ENCODE data around the gene NAGA. TPM values are rescaled to one million over a fixed set of nuclear protein-coding genes. Genes with fewer than 3 reads are reported as not detected.
"Not testable (repeated sequence)": the region's sequence is repeated elsewhere in the genome, so short reads cannot be mapped to it uniquely, and the experiment has no call there.

The NAGA gene
- total RNA-seq = 52.3 TPM

DNA sequence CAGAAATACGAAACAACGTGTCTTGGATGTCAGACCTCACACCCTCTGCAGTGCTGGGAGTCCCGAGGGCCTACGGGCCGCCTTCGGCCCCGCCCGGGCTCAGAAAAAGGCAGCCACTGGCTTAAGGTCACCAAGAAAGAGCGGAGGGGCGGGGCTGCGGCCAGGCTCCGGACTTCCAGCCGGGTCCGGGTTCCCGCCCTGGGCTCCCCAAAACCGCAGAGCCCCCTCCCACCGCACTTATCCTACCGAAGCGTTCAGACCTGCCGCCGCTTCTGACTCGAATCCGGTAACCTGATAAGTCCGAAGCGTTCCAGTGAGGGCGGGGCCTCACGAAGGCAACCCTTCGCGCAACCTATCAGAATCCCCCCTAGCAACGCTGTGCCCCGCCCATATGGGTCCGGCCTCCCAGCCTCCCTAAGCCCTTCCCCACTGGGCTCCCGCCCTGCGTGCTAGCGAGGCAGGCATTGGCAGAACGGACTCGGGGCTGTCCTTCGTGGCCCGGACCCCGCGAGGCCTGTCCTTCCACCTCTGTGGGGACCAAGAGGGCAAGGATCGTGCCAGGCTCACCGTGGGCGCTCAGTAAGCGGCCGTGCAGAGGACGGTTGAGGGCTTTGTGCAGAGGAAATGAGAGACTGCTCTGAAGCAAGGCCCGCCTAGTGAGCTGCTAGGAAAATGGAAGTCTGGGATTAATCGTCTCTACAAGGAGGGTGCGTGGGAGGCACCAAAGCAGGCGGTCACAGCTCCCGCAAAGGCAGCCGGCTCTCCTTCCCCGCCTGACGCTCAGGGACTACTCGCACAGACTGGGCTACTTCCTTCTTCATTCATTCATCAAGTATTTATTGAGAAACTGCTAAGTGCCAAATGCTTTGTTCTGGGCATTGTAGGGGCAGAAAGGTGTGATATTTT is at the start of gene NAGA:
Gene NAGA (minus strand): TSS at position 296 of the 906 bp plus-strand sequence. CDS start 515 bp downstream, outside the sequence.
- DNase-seq (ENCODE audit: low spot score in 2 of 2) = peak; percentile 91 to 98
- intact Hi-C loops (cut with DNase I) = loop anchor here (1.0 to 10.0 kb wide), 4 partner anchors 9 to 1114 kb away; partner anchors contain the start of genes CENPM, NDUFA6, SMDT1 and TTLL12
- Histone ChIP-seq H3K27ac (peak within 1 kb of the TSS; percentile 81 to 84), H3K9me3 (no peaks in the 10 kb centered on the region), H3K36me3 (peaks cover 14 to 21% of the 10 kb centered on the region in 2 donors), H3K4me1 (peaks cover 0 to 28% of the 10 kb centered on the region in 2 donors), H3K27me3 (no peaks in the 10 kb centered on the region), H3K4me3 (peak within 1 kb of the TSS; percentile 46 to 73)
- TF ChIP-seq CTCF (IDR thresholded peaks at IDR 0.05) = no peak

GRCh38 chr22:42116848-42117424 is 46.3 kb upstream of the NAGA start:
- intact Hi-C loops (cut with DNase I) = no loop called here
- no peaks in the 10 kb centered on the region for H3K4me1 ChIP-seq
- H3K27ac ChIP-seq = no peak overlapping the region
- H3K4me3 ChIP-seq = no peak overlapping the region
- peaks cover 0 to 3% of the 10 kb centered on the region in 2 donors for H3K36me3 ChIP-seq
- TF ChIP-seq CTCF (IDR thresholded peaks at IDR 0.05) = no peak
- no peak for DNase-seq (ENCODE audit: low spot score in 2 of 2)
- H3K9me3 ChIP-seq = peaks cover 12 to 17% of the 10 kb centered on the region in 2 donors
- H3K27me3 ChIP-seq = no peaks in the 10 kb centered on the region

- H3K9me3 ChIP-seq = peaks cover 12 to 17% of the 10 kb centered on the region in 2 donors
- H3K27ac ChIP-seq; H3K4me3 ChIP-seq; intact Hi-C loops (cut with DNase I); H3K27me3 ChIP-seq; DNase-seq (ENCODE audit: low spot score in 2 of 2); H3K36me3 ChIP-seq; H3K4me1 ChIP-seq: not testable (repeated sequence)
Measured at GRCh38 chr22:42115420-42115830, 44.8 kb upstream of the NAGA start.

DNA sequence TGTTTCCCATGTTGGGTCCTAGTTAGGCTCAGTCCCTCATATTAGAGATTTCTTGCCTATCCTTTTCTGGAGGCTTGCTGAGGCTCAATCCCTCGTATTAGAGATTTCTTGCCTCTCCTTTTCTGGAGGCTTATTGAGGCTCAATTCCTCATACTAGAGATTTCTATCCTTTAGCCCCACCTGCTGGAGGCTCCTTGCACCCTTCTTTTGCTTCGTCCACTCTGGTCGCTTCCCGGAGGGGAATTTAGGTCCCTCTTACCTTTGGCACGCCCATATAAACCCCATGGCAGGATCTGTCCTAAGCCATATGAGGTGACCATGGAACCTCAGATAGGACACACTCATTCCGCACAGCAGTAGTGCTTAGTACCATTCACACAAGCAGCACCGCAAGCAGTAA is 44.1 kb upstream of the NAGA start:
- H3K4me1 ChIP-seq = no peaks in the 10 kb centered on the region
- TF ChIP-seq CTCF (IDR thresholded peaks at IDR 0.05) = no peak
- no peak overlapping the region for H3K27ac ChIP-seq
- no peak overlapping the region for H3K4me3 ChIP-seq
- peaks cover 0 to 3% of the 10 kb centered on the region in 2 donors for H3K36me3 ChIP-seq
- H3K27me3 ChIP-seq = no peaks in the 10 kb centered on the region
- peaks cover 12 to 17% of the 10 kb centered on the region in 2 donors for H3K9me3 ChIP-seq
- no peak for DNase-seq (ENCODE audit: low spot score in 2 of 2)
- intact Hi-C loops (cut with DNase I) = no loop called here

GRCh38 chr22:42112793-42113192 is 42.2 kb upstream of the NAGA start:
- H3K27me3 ChIP-seq; DNase-seq (ENCODE audit: low spot score in 2 of 2); H3K27ac ChIP-seq; intact Hi-C loops (cut with DNase I); H3K4me3 ChIP-seq; H3K4me1 ChIP-seq; H3K36me3 ChIP-seq: not testable (repeated sequence)
- peaks cover 12 to 17% of the 10 kb centered on the region in 2 donors for H3K9me3 ChIP-seq

GRCh38 chr22:42111798-42112197 is 41.2 kb upstream of the NAGA start:
- no peak for TF ChIP-seq CTCF (IDR thresholded peaks at IDR 0.05)
- no peaks in the 10 kb centered on the region for H3K4me1 ChIP-seq
- no peak for DNase-seq (ENCODE audit: low spot score in 2 of 2)
- no peak overlapping the region for H3K4me3 ChIP-seq
- intact Hi-C loops (cut with DNase I) = no loop called here
- H3K9me3 ChIP-seq = peaks cover 12 to 17% of the 10 kb centered on the region in 2 donors
- no peaks in the 10 kb centered on the region for H3K27me3 ChIP-seq
- no peak overlapping the region for H3K27ac ChIP-seq
- H3K36me3 ChIP-seq = peaks cover 0 to 3% of the 10 kb centered on the region in 2 donors
